NB4 (cell line): ENCODE results near the gene MTMR3.

Experiments
- POLR2A ChIP-seq: IDR thresholded peaks from 2 replicates; pipeline ENCODE4 v1.6.1; 2011; ENCODE audit warnings: mild to moderate bottlenecking; ENCODE audit not compliant: insufficient read length; ENCODE audit errors: extremely low read depth
- TF ChIP-seq, protein P1 (sequence below): IDR thresholded peaks from one replicate; pipeline ENCODE4 v1.5.1; 2012; ENCODE audit warnings: low read depth, low read length
- TF ChIP-seq, protein P2 (sequence below): IDR thresholded peaks from 2 replicates; pipeline ENCODE4 v1.6.1; 2011; ENCODE audit warnings: low read depth, low read length

- TF ChIP-seq, protein P1, sequence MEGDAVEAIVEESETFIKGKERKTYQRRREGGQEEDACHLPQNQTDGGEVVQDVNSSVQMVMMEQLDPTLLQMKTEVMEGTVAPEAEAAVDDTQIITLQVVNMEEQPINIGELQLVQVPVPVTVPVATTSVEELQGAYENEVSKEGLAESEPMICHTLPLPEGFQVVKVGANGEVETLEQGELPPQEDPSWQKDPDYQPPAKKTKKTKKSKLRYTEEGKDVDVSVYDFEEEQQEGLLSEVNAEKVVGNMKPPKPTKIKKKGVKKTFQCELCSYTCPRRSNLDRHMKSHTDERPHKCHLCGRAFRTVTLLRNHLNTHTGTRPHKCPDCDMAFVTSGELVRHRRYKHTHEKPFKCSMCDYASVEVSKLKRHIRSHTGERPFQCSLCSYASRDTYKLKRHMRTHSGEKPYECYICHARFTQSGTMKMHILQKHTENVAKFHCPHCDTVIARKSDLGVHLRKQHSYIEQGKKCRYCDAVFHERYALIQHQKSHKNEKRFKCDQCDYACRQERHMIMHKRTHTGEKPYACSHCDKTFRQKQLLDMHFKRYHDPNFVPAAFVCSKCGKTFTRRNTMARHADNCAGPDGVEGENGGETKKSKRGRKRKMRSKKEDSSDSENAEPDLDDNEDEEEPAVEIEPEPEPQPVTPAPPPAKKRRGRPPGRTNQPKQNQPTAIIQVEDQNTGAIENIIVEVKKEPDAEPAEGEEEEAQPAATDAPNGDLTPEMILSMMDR = no peak
- no peak for TF ChIP-seq POLR2A
- TF ChIP-seq, protein P2, sequence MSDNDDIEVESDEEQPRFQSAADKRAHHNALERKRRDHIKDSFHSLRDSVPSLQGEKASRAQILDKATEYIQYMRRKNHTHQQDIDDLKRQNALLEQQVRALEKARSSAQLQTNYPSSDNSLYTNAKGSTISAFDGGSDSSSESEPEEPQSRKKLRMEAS = no peak
These were observed 131.3 kb downstream of the MTMR3 start for GRCh38 chr22:30014244-30014643.
